Endometrium (tissue), 2 donors: ENCODE measurements around the gene RABGAP1L.
"Not testable (repeated sequence)": the region's sequence is repeated elsewhere in the genome, so short reads cannot be mapped to it uniquely, and the experiment has no call there.

Experiments
- FAIRE-seq: peaks from 2 replicates; lab custom pipeline; 2012; peaks lifted over from hg19 to GRCh38; lab: Jason Lieb, UNC
- donor health status: control.
- donor health status: control.

RABGAP1L gene

DNA sequence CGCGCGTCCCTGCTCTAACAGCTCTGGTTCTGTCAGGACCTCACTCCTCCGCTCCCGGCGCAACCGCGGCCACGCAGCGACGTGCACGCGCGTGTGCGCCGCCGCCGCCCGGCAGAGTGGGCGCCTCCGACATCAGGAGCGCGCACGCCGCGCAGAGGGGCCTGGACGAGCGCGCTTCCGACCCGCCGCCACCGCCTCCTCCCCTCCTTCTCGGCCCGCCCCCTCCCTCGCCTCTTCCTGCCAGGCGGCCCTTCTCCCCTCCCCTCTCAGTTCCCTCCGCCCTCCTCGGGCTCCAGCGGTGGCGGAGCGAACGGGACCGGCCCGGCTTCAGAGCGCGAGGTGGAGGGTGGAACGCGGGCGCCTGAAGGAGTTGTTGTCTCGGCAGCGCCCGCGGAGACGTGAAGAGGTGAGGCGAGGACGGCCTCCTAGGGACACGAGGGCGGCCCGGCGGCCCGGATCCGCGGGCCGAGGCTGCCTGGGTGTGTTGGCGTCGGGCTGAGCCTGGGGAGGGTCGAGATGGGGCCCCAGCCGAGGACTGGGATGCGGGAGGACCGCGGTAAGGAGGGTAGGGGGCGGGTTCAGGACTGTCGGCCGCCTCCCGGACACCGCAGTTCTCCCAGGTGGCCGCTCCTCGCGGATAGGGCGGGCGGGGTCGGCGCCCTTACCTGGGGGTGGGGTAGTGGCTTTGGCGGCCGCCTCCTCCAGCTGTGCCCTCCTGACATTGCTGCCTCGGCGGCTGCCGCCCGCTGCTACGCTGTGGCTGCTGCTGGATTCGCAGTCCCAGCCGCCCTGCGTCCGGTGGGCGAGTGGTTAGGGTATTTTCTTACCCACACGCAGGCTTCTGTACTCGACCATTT lies at the start of gene RABGAP1L:
RABGAP1L (plus strand) TSS at position 269 of the 857 bp plus-strand sequence.
- FAIRE-seq = no peak

DNA sequence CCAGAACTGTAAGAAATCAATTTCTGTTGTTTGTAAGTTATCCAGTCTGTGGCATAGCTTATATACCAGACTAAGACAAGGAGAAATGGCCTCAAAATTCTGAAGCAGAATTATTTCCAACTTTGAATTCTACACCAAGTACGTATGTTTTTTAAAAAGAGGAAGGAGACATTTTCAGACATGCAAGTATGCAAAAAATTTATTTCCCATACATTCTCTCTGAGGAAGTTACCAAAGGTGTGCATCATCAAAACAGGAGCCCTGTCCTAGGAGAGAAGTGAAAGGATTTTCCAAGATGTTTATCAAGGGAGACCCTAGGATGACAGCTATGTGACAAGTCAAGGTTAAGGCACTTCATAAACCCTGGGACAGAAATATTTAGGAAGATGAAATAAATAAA lies 49.3 kb upstream of the RABGAP1L start:
- FAIRE-seq = no peak

DNA sequence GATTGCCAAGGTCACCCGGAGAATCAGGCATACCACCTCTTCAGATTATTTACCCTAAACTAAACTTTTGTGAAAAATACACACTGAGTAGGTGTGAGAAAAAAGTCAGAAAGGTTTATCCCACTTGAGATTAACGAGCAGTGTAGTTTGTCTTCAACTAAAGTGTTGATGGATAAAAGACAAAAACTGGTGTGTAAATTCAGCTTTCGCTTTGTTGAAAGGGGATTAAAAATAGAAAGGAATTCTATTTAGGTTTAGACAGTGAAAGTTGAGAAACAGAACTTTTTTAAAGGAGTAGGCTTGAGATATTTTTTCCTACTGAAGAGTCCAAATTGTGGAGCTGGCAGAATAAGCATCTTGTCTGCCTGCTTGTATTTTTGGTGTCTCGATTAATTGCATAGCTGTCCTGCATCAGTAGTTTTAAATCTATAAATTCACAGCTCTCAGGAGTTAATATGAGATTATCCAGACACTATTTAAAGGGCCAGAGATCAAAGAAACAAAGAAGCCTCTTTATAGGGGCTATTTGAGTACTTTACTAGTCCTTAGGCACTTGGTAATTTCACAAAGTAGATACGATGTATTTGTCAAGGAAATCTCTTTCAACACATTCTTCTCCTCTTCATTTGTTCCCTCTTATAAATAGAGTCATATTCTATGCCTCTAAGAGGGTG lies 46.7 kb upstream of the RABGAP1L start:
- no peak for FAIRE-seq

DNA sequence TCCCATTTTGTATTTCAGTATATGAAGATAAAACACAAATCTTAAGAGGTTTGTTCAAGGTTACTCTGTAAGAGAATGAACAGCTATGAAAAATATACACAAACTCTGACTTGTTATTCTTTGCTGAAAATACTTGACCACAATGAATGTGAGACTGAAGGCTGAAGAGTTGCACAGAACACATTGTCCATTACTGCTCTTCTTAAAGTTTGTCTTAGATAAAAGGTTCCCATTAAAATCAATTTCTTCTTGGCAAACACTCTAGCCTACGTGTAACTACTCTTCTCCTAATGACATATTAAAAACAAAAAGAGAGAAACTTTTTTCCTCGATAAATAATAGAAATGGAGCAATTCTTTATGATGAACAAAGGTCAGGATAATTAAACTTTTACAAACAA lies 45.2 kb upstream of the RABGAP1L start:
- no peak for FAIRE-seq

DNA sequence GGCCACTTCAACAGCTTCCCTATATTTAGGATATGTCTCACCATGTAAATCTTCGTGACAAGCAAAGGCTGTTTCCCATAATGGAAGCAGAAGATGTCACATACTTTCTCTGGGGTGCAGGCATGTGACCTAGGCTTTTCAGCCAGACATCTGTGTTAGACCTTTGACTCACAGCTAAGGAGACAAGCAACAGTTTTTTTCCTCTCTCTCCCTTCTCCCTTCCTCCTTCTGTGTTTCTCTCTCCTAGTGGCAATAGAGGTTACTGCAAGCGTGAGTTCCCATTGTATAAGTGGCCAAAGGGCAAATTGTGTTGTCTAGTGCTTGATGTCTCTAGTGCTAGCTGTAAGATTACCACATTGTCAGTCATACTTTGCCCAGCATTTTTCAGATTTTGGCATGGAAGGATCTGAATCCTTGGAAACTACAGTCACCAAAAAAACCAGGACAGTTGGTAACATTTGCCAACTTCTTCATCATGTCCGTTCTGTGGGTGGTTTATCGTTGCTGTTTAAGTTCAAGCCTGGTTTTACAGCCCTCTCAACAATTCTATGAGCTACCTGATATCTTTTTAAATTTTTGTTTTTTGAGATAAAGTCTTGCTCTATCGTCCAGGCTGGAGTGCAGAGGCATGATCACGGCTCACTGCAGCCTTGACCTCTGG lies 44.4 kb upstream of the RABGAP1L start:
- FAIRE-seq = no peak

DNA sequence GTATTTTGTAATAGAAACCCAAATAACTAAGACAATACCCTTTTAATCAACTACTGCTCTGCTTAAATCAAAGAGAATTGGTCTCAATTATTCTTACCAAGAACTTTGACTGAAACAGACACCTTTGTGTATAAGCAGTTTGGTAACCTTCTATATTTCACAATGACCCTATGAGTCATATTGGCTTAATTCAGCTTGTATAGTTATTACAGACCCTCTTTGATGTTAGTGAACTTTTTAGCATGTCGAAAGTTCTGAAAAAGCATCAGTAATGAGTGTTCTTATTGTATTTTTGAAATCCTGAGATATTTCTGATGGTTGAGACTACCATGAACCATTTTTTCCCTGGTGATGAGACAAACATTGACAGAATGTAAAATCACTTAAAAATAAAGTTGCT lies 43.3 kb upstream of the RABGAP1L start:
- FAIRE-seq = no peak

DNA sequence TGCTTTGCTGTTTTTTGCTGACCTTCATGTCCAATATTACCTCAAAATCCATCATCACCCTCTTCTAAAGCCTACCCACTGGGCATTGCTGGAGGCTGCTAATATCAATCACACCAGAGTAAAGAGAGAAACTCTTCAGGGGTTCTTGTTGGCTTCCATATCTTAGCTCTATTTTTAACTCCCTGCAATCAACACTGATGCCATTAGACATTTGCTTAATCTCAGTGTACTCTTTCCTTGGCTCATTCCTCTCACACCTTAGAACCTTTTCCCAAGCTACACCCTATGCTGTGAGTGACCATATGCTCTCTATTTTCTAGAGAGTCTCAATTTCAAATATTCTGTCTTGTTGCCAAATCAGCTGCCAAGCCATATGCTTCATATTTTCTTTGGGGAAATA lies 40.6 kb upstream of the RABGAP1L start:
- no peak for FAIRE-seq

DNA sequence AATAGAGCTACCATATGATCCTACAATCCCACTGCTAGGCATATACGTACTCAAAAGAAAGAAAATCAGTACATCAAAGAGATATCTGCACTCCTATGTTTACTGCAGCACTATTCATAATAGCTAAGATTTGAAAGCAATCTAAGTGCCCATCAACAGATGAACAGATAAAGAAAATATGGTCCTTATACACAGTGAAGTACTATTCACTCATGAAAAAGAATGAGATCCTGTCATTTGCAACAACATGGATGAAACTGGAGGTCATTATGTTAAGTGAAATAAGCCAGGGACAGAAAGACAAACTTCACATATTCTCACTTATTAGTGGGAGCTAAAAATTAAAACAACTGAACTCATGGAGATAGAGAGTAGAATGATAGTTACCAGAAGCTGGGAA lies 37.0 kb upstream of the RABGAP1L start:
- not testable (repeated sequence) for FAIRE-seq

DNA sequence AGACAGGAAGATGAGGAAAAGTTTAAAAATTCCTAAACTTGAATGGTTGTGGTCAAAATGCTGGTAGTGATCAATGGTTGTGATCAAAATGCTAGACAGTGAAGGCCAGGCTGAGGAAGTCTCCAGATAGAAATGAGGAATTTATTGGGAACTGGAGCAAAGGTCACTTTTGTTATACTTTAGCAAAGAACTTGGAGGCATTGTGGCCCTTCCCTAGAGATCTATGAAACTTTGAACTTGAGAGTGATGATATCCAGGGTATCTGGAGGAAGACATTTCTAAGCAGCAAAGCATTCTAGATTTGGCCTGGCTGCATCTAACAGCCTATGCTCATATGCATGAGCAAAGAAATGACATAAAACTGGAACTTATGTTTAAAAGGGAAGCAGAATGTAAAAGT lies 35.5 kb upstream of the RABGAP1L start:
- FAIRE-seq = no peak

DNA sequence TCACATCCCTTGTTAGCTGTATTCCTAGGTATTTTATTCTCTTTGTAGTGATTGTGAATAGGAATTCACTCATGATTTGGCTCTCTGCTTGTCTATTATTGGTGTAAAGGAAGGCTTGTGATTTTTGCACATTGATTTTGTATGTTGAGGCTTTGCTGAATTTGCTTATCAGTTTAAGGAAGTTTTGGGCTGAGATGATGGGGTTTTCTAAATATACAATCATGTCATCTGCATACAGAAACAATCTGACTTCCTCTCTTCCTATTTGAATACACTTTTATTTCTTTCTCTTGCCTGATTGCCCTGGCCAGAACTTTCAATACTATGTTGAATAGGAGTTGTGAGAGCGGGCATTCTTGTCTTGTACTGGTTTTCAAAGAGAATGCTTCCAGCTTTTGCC lies 32.1 kb upstream of the RABGAP1L start:
- not testable (repeated sequence) for FAIRE-seq

DNA sequence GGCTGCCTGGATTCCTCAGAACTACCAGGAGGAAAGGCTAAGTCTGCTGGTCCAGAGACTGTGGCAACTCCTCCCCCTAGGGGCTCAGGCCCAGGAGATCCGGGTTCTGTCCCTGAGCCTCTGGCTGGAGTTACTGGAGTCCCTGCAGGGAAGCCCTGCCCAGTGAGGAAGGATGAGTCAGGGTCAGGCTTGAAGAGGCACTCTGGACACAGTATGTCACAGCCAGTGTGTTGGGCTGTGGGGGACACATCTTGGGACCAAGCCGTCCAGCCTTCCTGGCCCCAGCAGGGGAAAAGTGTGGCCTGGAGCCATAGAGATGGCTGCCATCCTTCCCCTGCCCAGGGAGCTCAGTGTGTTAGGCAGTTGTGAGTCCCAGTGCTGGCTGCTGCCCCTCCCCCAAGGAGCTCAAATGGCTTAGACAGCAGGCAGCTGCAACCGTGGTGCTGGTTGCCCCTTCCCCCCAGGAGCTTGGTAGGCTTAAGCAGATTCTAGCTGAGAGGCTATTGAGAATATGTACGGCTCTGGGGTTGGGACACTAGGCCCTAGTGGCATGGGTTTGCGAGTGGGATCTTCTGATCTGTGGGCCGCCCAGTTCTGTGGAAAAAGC lies 28.2 kb upstream of the RABGAP1L start:
- no peak for FAIRE-seq

DNA sequence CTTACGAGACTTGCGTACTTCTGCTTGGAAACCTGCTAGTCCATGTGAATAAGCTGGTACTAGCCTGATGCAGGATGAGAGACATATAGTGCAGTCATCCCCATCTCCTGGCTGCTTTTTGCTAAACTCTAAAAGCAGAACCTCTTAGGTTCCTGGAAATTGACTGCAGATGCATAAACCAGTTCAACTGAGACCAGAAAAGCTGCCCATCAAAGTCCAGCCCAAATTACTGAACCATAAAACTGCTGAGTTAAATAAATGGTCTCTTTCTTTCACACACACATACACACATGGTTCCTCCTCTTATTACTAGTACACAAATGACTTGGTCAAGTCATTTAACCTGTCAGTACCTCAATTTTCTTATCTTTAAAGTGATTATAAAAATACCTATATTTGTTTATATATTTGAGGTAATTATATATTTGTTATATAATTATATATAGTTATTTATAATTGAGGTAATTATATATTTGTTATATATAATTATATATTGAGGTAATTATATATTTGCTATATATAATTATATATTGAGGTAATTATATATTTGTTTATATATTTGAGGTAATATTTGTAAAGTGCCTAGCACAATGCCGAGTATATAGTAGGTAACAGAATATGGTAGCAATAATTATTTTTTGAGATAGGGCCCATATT lies 25.2 kb upstream of the RABGAP1L start:
- peak; percentile 53 for FAIRE-seq

DNA sequence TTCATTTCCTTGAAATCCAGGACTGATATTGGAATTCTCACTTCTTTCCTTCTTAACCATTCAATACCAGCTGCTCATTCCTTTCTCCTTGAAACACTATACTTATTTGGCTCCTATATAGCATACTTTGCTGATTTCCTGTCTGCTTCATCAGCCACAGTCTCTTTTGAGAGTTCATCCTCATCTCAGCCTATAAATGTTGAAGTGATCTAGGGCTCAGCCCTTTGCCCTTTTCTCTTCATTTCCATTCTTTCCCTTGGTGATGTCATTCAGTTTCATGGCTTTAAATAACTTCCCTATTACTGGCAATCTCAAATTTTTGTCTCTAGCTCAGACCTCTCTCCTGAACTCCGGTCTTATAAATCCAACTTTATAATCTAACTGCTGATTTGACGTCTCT lies 24.1 kb upstream of the RABGAP1L start:
- FAIRE-seq = no peak

DNA sequence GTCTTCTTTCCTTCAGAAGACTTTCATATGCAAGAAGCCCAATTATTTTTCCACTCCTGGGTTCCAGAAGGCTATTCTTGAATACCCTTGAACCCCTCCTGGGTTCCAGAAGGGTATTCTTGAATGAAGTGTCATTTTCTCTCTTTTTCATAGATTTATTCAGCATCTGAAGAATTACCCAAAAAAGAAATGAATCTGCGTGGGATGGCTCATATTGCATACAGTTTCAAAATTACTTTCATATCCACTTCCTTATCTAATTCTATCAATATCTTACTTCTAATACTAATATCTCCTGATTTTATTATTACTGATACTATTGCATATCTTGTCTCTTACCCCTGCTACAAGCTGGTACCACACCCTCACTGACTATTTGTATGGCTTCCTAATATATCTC lies 22.6 kb upstream of the RABGAP1L start:
- FAIRE-seq = no peak

DNA sequence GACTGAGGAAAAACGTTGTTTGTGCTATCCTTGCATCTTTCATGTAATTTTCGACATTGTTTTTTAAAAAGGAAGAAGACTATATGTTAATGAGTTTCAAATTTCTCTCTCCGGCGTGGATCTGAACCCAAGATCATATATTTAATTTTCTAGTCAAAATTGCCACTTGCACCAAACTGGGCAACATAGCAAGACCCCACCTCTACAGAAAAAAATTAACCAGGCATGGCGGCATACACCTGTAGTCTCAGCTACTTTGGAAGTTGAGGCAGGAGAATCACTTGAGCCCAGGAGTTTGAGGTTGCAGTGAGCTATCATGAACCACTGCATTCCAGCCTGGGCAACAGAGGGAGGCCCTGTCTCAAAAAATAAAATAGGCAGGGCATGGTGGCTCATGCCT lies 16.5 kb upstream of the RABGAP1L start:
- no peak for FAIRE-seq

DNA sequence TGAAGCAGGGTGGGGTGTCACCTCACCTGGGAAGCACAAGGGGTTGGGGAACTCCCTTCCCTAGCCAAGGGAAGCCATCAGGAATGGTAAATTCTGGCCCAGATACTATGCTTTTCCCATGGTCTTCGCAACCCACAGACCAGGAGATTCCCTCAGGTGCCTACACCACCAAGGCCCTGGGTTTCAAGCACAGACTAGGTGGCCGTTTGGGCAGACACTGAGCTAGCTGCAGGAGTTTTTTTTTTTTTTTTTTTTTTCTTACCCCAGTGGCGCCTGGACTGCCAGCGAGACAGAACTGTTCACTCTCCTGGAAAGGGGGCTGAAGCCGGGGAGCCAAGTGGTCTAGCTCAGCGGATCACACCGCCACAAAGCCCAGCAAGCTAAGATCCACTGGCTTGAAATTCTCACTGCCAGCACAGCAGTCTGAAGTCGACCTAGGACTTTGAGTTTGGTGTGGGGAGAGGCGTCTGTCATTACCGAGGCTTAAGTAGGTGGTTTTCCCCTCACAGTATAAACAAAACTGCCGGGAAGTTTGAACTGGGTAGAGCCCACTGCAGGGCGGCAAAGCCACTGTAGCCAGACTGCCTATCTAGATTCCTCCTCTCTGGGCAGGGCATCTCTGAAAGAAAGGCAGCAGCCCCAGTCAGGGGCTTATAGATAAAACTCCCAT lies 15.5 kb upstream of the RABGAP1L start:
- not testable (repeated sequence) for FAIRE-seq

DNA sequence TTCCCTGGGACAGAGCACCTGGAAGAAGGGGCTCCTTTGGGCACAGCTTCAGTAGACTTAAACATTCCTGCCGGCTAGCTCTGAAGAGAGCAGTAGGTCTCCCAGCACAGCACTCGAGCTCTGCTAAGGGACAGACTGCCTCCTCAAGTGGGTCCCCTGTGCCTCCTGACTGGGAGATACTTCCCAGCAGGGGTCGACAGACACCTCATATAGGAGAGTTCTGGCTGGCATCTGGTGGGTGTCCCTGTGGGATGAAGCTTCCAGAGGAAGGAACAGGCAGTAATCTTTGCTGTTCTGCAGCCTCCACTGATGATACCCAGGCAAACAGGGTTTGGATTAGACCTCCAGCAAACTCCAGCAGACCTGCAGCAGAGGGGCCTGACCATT lies 14.9 kb upstream of the RABGAP1L start:
- not testable (repeated sequence) for FAIRE-seq

DNA sequence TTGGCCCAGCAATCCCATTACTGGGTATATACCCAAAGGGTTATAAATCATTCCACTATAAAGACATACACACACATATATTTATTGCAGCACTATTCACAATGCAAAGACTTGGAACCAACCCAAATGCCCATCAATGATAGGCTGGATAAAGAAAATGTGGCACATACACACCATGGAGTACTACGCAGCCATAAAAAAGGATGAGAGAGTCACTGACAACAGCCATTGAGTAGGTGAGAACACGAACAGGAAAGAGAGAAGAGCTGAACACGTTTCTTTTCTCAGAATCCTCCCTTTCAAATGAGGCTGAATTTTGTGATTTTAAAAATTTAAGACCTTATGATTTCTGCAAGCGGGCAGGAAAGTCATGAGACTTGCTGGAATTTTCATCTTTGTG lies 10.1 kb upstream of the RABGAP1L start:
- no peak for FAIRE-seq

DNA sequence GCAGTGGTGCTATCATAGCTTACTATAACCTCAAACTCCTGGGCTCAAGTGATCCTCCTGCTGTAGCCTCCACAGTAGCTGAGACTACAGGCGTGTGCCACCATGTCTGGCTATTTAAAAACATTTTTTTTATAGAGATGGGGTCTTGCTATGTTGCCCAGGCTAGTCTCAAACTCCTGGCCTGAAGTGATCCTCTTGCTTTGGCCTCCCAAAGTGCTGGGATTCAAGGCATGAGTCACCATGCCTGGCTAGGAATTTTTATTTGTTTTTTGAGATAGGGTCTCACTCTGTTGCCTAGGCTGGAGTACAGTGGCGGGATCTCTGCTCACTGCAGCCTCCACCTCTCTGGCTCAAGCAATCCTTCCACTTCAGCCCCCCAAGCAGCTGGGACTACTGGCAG lies 8.8 kb upstream of the RABGAP1L start:
- FAIRE-seq = no peak

DNA sequence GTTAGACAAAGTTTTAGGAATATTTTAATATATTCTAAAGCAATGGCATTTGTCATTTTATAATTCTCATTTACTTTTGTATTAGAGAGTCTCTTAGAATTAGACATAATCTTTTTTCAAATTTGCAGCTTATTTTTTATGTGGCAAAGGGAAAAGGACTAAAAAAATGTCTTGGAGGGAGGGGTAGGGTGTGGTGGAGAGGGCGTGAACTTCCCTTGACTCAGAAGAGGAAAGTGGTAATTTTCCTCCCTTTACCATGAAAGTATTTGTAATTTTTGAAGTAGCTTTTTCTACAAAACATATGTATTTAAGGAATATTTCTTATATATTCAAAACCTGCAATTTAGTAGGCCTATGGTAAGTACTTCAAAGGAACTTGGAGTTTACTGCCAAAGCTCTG lies 6.9 kb upstream of the RABGAP1L start:
- no peak for FAIRE-seq

DNA sequence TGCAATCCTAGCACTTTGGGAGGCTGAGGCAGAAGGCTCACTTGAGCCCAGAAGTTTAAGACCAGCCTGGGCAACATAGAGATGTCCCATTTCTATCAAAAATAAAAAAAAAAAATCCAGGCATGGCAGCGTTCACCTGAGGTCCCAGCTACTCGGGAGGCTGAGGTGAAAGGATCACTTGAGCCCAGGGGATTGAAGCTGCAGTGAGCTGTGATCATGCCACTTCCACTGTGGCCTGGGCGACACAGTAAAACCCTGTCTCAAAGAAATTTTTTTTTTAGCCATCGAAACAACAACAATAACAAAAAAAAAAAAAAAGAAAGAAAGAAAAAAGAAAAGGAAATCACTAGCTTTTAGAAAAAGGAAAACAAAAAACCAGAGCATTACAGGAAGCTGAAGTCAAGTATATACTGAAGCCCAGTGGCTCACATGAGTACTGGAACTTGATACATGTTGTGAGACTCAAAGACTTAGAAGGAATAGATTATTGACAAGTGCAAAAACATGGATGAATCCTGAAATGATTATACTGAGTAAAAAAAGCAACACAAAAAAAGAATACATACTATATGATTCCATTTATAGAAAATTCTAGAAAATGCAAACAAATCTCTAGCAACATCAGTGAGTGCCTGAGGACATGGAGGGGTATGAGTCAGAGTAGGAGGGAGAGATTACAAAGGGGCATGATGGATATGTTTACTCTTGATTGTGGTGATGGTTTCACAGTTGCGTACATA lies 6.1 kb upstream of the RABGAP1L start:
- FAIRE-seq = no peak
